GM20431 (cell line): ENCODE results near the gene VWC2.
"Not testable (repeated sequence)": the region's sequence is repeated elsewhere in the genome, so short reads cannot be mapped to it uniquely, and the experiment has no call there.

Experiments
- in situ Hi-C: fragments of 300-500 bp; cut with MseI, MboI; formaldehyde crosslinking; loops from one replicate; pipeline ENCODE4 v1.15.0; 2020; ENCODE audit warnings: low sequenced_read_pairs; ENCODE audit not compliant: unreplicated experiment

The VWC2 gene

GRCh38 chr7:49845626-49846025 lies 72.2 kb downstream of the VWC2 start:
- in situ Hi-C loops, result no loop called here

GRCh38 chr7:49848211-49848841 lies 74.9 kb downstream of the VWC2 start:
- in situ Hi-C loops, result no loop called here

DNA sequence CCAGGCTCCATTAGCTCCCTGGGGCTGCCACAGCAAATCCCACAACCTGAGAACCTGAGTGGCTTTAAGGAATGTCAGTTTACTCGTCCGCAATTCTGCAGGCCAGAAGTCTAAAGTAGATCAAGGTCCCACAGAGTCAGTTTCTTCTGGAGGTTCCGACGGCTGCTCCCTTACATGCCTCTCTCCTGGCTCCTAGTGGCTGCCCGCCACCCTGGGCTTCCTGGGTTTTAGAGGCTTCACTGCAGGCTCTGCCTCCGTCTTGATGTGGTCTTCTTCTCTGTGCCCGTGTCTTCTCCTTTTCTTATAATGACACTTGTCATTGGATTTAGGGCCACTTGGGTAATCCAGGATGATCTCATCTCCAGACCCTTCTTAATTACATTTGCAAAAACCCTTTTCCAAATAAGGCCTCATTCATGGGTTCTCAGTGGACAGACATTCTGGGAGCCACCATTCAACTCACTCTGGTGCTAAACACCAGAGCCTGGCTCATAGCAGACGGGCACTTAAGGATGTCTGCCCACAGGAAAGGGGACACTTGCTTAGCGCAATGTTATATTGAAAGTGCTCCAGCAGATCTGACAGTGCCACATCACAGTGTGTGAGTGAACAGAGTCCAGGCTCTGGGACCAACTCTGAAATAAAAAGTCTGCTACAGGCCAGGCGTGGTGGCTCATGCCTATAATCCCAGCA lies 77.6 kb downstream of the VWC2 start:
- in situ Hi-C loops, result no loop called here

GRCh38 chr7:49851614-49851934 lies 78.1 kb downstream of the VWC2 start:
- in situ Hi-C loops, result not testable (repeated sequence)

DNA sequence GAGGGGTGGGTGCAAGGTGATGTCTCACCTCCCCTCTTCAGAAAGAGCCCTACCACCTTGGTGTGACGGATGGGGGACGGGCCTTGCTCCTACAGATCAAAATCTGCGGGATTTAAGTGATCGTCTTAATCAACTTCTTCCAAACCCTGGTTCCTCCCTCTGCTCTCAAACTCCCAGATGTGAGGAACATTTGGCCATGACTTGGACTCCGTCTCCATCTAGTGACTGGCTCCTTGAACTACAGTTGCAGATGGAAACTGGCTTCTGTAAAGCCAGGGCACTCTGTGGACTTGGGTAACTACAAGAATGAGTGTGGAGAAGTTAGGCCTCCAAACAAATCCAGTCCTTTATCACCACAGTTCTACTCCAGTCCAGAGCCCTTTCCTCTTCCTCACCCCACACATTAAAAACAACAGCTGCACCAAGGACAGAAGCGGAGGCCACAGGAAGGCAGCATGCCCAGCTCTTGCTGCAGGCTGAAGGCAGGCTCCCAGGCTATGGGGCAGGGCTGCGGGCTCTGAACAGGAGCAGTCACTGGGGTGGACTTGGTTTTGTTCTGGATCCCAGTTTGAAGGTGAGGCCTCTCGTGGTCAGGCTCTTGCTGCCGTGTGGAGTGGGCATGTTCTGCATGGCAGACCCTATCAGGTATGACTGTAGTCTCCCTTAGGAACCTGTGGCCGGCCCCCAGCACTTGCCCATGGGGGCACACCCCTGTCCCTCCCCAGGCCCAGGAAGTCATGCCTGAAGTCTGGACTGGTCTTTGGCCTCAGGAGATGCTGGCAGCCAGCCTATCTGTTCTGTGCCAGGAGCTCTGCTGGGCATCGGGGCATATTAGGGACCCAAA lies 79.4 kb downstream of the VWC2 start:
- in situ Hi-C loops, result no loop called here

DNA sequence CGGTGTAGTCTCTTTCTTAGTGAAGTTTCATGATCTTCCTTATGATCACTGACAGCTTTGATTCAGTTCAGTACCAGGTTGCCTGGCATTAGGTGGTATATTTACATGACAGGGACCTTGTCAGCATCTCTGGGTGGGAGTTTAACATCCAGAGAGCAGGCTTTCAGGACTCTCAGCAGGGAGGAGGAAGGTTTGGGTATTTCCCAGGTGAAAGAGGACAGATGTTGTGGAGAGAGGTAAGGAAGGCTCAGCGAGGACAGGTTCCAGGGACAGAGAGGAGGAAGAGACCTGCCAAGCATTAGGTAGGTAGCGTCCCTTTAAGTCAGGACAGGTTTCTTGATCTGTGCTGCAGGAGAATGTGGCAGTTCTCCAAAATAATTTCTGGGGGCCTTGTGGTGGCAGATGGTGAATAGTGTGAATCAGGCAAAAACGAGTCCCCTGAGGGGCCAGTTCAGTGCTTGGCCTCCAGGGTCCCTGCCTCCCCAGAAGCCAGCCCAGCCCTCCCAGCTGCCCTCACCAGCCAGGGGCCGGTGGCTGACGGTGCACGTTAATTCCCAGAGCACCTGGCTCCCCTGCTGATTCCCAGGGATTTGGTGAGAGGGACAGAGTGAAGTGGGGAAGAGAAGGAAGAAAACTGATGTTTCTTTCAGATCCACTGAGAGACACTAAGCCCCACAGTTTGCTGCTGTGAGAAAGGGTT lies 82.0 kb downstream of the VWC2 start:
- in situ Hi-C loops, result no loop called here

- in situ Hi-C loops, result no loop called here
These were observed 86.9 kb downstream of the VWC2 start for GRCh38 chr7:49860293-49860692.

- in situ Hi-C loops, result no loop called here
These were observed 92.8 kb downstream of the VWC2 start for GRCh38 chr7:49866076-49866735.

DNA sequence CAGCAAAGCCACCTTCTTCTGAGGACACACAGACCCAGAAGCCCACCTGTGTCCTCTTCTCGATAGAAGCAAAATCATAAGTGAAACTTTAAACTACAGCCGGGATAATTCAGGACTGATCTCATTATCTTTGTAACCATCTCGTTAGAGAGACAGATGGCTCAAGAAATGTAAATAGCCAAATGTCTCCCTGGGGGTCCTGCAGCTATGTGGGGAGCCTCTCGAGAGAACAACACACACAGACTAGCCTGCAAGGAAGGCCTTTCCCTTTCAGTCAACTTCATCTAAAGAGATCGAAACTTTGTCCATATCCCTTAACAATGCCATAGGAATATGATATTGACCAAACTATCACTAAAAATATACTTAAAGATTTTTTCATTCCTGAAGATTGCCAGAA lies 93.5 kb downstream of the VWC2 start:
- in situ Hi-C loops, result no loop called here

GRCh38 chr7:49873420-49873819 lies 100.0 kb downstream of the VWC2 start:
- in situ Hi-C loops, result no loop called here

GRCh38 chr7:49875336-49875735 lies 101.9 kb downstream of the VWC2 start:
- in situ Hi-C loops, result no loop called here

GRCh38 chr7:49876202-49876601 lies 102.8 kb downstream of the VWC2 start:
- in situ Hi-C loops, result no loop called here

- in situ Hi-C loops, result no loop called here
These were observed 104.7 kb downstream of the VWC2 start for GRCh38 chr7:49878089-49878488.

DNA sequence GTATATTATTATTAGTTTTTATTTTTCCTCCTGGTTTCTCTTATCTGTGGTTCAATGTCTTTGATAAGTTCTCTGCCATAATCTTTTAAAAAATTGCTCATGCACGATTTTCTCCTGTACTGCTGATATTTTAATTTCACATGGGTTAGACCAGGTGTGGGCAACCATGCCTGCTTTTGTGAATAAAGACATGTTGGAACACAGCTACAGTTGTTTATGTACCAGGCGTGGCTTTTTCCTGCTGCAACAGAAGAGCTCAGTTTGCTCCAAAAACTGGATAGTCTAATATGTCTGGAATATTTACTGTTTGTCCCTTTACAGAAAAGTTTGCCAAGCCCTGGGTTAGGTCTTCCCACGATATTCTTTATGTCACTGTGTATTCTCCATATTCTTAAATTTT lies 105.2 kb downstream of the VWC2 start:
- in situ Hi-C loops, result no loop called here

DNA sequence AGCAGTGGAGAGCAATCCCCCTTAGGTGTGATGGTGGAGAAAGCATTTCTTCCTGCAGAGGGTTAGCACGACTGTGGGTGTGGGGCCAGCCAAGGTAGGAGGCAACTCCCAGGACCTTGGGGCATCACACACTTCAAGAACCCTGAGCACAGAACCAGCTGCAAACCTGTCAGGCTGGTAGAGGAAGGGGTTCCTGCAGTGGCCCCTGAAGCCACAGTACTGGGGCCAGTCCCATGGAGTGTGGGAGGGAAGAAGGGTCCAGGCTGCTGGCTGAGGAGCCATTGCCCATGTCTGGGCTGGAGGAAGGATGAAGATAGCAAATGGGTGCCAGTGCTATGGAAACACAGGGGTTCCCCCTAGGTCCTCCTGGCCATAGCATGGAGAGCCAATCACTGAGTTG lies 110.5 kb downstream of the VWC2 start:
- in situ Hi-C loops, result no loop called here

DNA sequence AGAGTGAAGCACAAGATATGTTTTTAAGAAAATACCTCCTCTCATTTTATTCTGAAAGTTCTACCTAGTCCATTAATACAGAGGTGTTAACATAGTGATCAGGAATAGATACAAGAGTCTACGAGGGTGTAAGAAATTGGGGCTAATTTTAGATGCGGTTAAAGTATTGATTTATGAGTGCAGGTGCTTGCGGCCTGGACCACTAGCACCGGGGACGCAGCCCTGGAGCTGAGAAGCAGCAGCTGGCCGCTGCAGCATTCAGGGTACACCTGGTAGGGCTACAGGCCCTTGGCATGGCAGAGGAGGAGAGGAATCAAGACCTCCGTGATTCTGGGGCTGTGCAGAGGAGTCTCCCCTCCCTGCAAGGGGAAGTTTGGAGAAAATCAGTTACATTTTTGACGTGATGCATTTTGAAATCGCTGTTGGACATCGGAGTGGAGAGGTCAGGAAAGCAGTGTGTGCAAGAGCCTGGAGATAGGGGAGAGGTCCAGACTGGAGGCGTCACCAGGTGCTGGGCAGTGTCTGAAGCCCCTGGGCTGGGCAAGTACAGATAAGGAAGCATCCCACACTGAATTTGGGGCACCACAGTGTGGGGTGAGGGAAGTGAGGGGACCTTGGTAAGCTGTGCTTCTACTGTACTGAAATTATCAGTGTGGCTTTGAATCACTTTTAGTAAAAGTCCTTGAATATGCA lies 112.3 kb downstream of the VWC2 start:
- in situ Hi-C loops, result no loop called here

GRCh38 chr7:49892481-49892880 lies 119.0 kb downstream of the VWC2 start:
- in situ Hi-C loops, result no loop called here

GRCh38 chr7:49893131-49893530 lies 119.7 kb downstream of the VWC2 start:
- in situ Hi-C loops, result no loop called here

- in situ Hi-C loops, result no loop called here
These were observed 121.1 kb downstream of the VWC2 start for GRCh38 chr7:49894543-49894942.

DNA sequence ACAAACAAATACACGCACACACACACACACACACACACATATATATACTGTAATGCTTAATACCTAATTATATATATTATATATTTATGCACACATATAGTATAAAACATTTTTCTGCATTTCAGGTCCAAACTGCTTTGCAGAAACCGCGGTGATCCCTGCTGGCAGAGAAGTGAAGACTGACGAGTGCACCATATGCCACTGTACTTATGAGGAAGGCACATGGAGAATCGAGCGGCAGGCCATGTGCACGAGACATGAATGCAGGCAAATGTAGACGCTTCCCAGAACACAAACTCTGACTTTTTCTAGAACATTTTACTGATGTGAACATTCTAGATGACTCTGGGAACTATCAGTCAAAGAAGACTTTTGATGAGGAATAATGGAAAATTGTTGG lies 138.5 kb downstream of the VWC2 start:
- in situ Hi-C loops, result no loop called here
